Glutamatergic neuron (in vitro differentiated cells): ENCODE data around the gene OR5H14. TPM values are rescaled to one million over a fixed set of nuclear protein-coding genes. Genes with fewer than 3 reads are reported as not detected.
A peak's percentile ranks its signal among the peaks of the same experiment; 100 is the strongest.
"Not testable (repeated sequence)": the region's sequence is repeated elsewhere in the genome, so short reads cannot be mapped to it uniquely, and the experiment has no call there.

Experiments
- DNase-seq: peaks from one replicate; pipeline ENCODE4 v3.0.0; 2022
- H3K27ac Mint-ChIP-seq: one replicate; pipeline ENCODE4 v1.8.0; 2020; ENCODE audit warnings: mild to moderate bottlenecking, mixed read lengths, inconsistent platforms; ENCODE audit not compliant: unreplicated experiment
- H3K27me3 Mint-ChIP-seq: one replicate; pipeline ENCODE4 v1.8.0; 2020; ENCODE audit warnings: mild to moderate bottlenecking, moderate library complexity, mixed read lengths, inconsistent platforms; ENCODE audit not compliant: unreplicated experiment
- H3K36me3 Mint-ChIP-seq: one replicate; pipeline ENCODE4 v1.8.0; 2020; ENCODE audit warnings: mild to moderate bottlenecking, mixed read lengths, inconsistent platforms; ENCODE audit not compliant: unreplicated experiment
- H3K4me1 Mint-ChIP-seq: one replicate; pipeline ENCODE4 v1.8.0; 2020; ENCODE audit warnings: mild to moderate bottlenecking, low read depth, mixed read lengths, inconsistent platforms; ENCODE audit not compliant: unreplicated experiment
- H3K4me3 Mint-ChIP-seq: one replicate; pipeline ENCODE4 v1.8.0; 2020; ENCODE audit warnings: mild to moderate bottlenecking, mixed read lengths, inconsistent platforms; ENCODE audit not compliant: unreplicated experiment
- H3K9me3 Mint-ChIP-seq: one replicate; pipeline ENCODE4 v1.8.0; 2020; ENCODE audit warnings: mild to moderate bottlenecking, moderate library complexity, mixed read lengths, inconsistent platforms; ENCODE audit not compliant: unreplicated experiment
- CTCF ChIP-seq: fragments of 200-600 bp; sonication (generic); IDR thresholded peaks from one replicate; pipeline ENCODE4 v1.5.0; 2021; ENCODE audit not compliant: partially characterized antibody, unreplicated experiment
- total RNA-seq: library from RNA; stranded (reverse); fragmentation: NEBNext Ultra II Directional; extraction: Animal tissue kit (Norgen Biotek cat#: 25700); gene quantifications from one replicate; pipeline ENCODE4 v1.2.1, GENCODE V29; 2021; ENCODE audit not compliant: unreplicated experiment

Gene OR5H14
- total RNA-seq, 1 donor from 2014 or later = not detected

- Mint-ChIP-seq H3K4me1 (no peaks in the 10 kb centered on the region), H3K27me3 (peaks cover 2% of the 10 kb centered on the region), H3K27ac (no peak overlapping the region), H3K9me3 (no peaks in the 10 kb centered on the region), H3K36me3 (peaks cover 7% of the 10 kb centered on the region), H3K4me3 (no peak overlapping the region)
- DNase-seq = no peak
- no peak for TF ChIP-seq CTCF
These were observed 25.3 kb downstream of the OR5H14 start for GRCh38 chr3:98172621-98173020.

- DNase-seq = no peak
- TF ChIP-seq CTCF = no peak
- H3K36me3 Mint-ChIP-seq = no peaks in the 10 kb centered on the region
- H3K27ac Mint-ChIP-seq = no peak overlapping the region
- H3K4me3 Mint-ChIP-seq = no peak overlapping the region
- H3K4me1 Mint-ChIP-seq = no peaks in the 10 kb centered on the region
- H3K27me3 Mint-ChIP-seq = no peaks in the 10 kb centered on the region
- H3K9me3 Mint-ChIP-seq = peaks cover 3% of the 10 kb centered on the region
These were observed 33.1 kb downstream of the OR5H14 start for GRCh38 chr3:98180319-98180890.

- H3K27ac Mint-ChIP-seq = no peak overlapping the region
- no peaks in the 10 kb centered on the region for H3K4me1 Mint-ChIP-seq
- no peak overlapping the region for H3K4me3 Mint-ChIP-seq
These were observed 34.9 kb downstream of the OR5H14 start for GRCh38 chr3:98182196-98182595.

GRCh38 chr3:98185180-98185579 lies 37.9 kb downstream of the OR5H14 start:
- TF ChIP-seq CTCF = no peak
- H3K4me3 Mint-ChIP-seq = no peak overlapping the region
- H3K27ac Mint-ChIP-seq = no peak overlapping the region
- H3K36me3 Mint-ChIP-seq = no peaks in the 10 kb centered on the region
- peaks cover 1% of the 10 kb centered on the region for H3K9me3 Mint-ChIP-seq
- no peak for DNase-seq
- H3K27me3 Mint-ChIP-seq = no peaks in the 10 kb centered on the region
- H3K4me1 Mint-ChIP-seq = no peaks in the 10 kb centered on the region

More at GRCh38 chr3:98182196-98182595, 34.9 kb downstream of the OR5H14 start:
- H3K36me3 Mint-ChIP-seq = no peaks in the 10 kb centered on the region
- TF ChIP-seq CTCF = no peak
- no peaks in the 10 kb centered on the region for H3K27me3 Mint-ChIP-seq
- DNase-seq = no peak
- H3K9me3 Mint-ChIP-seq = peaks cover 3% of the 10 kb centered on the region

GRCh38 chr3:98188545-98188944 lies 41.3 kb downstream of the OR5H14 start:
- Mint-ChIP-seq H3K4me3 (no peak overlapping the region), H3K4me1 (no peaks in the 10 kb centered on the region), H3K27ac (no peak overlapping the region), H3K27me3 (no peaks in the 10 kb centered on the region), H3K9me3 (peaks cover 1% of the 10 kb centered on the region), H3K36me3 (no peaks in the 10 kb centered on the region)
- no peak for DNase-seq
- peak; percentile 37 for TF ChIP-seq CTCF

- H3K9me3 Mint-ChIP-seq, DNase-seq, H3K27me3 Mint-ChIP-seq, H3K4me1 Mint-ChIP-seq, H3K4me3 Mint-ChIP-seq, H3K36me3 Mint-ChIP-seq, H3K27ac Mint-ChIP-seq: not testable (repeated sequence)
These were observed 43.6 kb downstream of the OR5H14 start for GRCh38 chr3:98190911-98191310.

- not testable (repeated sequence) for DNase-seq
These were observed 49.0 kb downstream of the OR5H14 start for GRCh38 chr3:98196293-98196692.

More at GRCh38 chr3:98196293-98196692, 49.0 kb downstream of the OR5H14 start:
- not testable (repeated sequence) for H3K4me3 Mint-ChIP-seq, H3K27me3 Mint-ChIP-seq, H3K4me1 Mint-ChIP-seq, H3K9me3 Mint-ChIP-seq, H3K36me3 Mint-ChIP-seq, H3K27ac Mint-ChIP-seq
